HepG2 (cell line): ENCODE results near the gene BSG. TPM values are rescaled to one million over a fixed set of nuclear protein-coding genes. Genes with fewer than 3 reads are reported as not detected.
A peak's percentile ranks its signal among the peaks of the same experiment; 100 is the strongest.

Source experiments
- ATF7 ChIP-seq, 2 experiments: fragments of 450-650 bp in 1 of 2; sonication (generic) in 1 of 2; formaldehyde crosslinking in 1 of 2; IDR thresholded peaks; 2 replicates each; pipeline versions ENCODE4 v1.4.0 to v1.6.1; 2016 to 2020; ENCODE audit warnings: antibody characterized with exemption in 1 of 2, mild to moderate bottlenecking in 1 of 2, missing genetic modification reagents in 1 of 2
- BCL6 ChIP-seq: IDR thresholded peaks from 2 replicates; pipeline ENCODE4 v1.6.1; 2016; ENCODE audit warnings: missing genetic modification reagents, missing compliant biosample characterization
- E2F5 ChIP-seq: sonication (generic); formaldehyde crosslinking; conservative IDR thresholded peaks from 2 replicates; pipeline ENCODE4 v1.4.0; 2020; ENCODE audit warnings: missing genetic modification reagents
- GLI4 ChIP-seq: sonication (generic); formaldehyde crosslinking; IDR thresholded peaks from 2 replicates; pipeline ENCODE4 v1.5.1; 2020; ENCODE audit warnings: missing genetic modification reagents, mild to moderate bottlenecking, moderate library complexity, borderline replicate concordance
- HIC2 ChIP-seq: sonication (generic); formaldehyde crosslinking; IDR thresholded peaks from 2 replicates; pipeline ENCODE4 v1.9.0; 2022; ENCODE audit warnings: low read depth, missing genetic modification reagents
- HMG20B ChIP-seq: conservative IDR thresholded peaks from 2 replicates; pipeline ENCODE4 v1.6.1; 2016; ENCODE audit warnings: missing genetic modification reagents, missing compliant biosample characterization
- JARID2 ChIP-seq: sonication (generic); formaldehyde crosslinking; IDR thresholded peaks from 2 replicates; pipeline ENCODE4 v1.8.1; 2023; ENCODE audit warnings: missing genetic modification reagents, inconsistent platforms; ENCODE audit not compliant: insufficient replicate concordance
- JUND ChIP-seq: sonication (generic); formaldehyde crosslinking; IDR thresholded peaks from 2 replicates; pipeline ENCODE4 v1.8.0; 2022; ENCODE audit warnings: mild to moderate bottlenecking, missing genetic modification reagents
- KDM4B ChIP-seq: sonication (generic); formaldehyde crosslinking; IDR thresholded peaks from 2 replicates; pipeline ENCODE4 v1.4.0; 2020; ENCODE audit warnings: missing genetic modification reagents
- NFKB2 ChIP-seq: sonication (generic); formaldehyde crosslinking; IDR thresholded peaks from 2 replicates; pipeline ENCODE4 v1.4.0; 2020; ENCODE audit warnings: missing genetic modification reagents, borderline replicate concordance
- RXRA ChIP-seq: sonication (generic); formaldehyde crosslinking; IDR thresholded peaks from 2 replicates; pipeline ENCODE4 v1.5.1; 2020; ENCODE audit warnings: missing genetic modification reagents
- SAP130 ChIP-seq: IDR thresholded peaks from 2 replicates; pipeline ENCODE4 v1.6.1; 2016; ENCODE audit warnings: low read depth
- SMAD1 ChIP-seq: sonication (generic); formaldehyde crosslinking; IDR thresholded peaks from 2 replicates; pipeline ENCODE4 v1.4.0; 2020; ENCODE audit warnings: missing genetic modification reagents, low read depth, mild to moderate bottlenecking, borderline replicate concordance
- SRSF4 ChIP-seq: fragments of 200-400 bp; formaldehyde crosslinking; IDR thresholded peaks from one replicate; pipeline ENCODE4 v1.6.1; 2018; ENCODE audit warnings: mild to moderate bottlenecking, low read depth, low read length, moderate library complexity; ENCODE audit not compliant: poor library complexity, severe bottlenecking
- TEF ChIP-seq: sonication (generic); formaldehyde crosslinking; IDR thresholded peaks from 2 replicates; pipeline ENCODE4 v1.5.0; 2020; ENCODE audit warnings: missing genetic modification reagents
- WIZ ChIP-seq: sonication (generic); formaldehyde crosslinking; IDR thresholded peaks from 2 replicates; pipeline ENCODE4 v1.5.1; 2020; ENCODE audit warnings: mild to moderate bottlenecking, missing genetic modification reagents
- ZBTB10 ChIP-seq: sonication (generic); formaldehyde crosslinking; IDR thresholded peaks from 2 replicates; pipeline ENCODE4 v1.4.0; 2020; ENCODE audit warnings: missing genetic modification reagents, borderline replicate concordance
- ZBTB26 ChIP-seq: IDR thresholded peaks from 2 replicates; pipeline ENCODE4 v1.6.1; 2016; ENCODE audit warnings: missing compliant biosample characterization, missing genetic modification reagents, borderline replicate concordance
- ZNF598 ChIP-seq: sonication (generic); formaldehyde crosslinking; IDR thresholded peaks from 2 replicates; pipeline ENCODE4 v1.5.1; 2020; ENCODE audit warnings: mild to moderate bottlenecking, missing genetic modification reagents, borderline replicate concordance
- ZNF615 ChIP-seq: sonication (generic); formaldehyde crosslinking; IDR thresholded peaks from 2 replicates; pipeline ENCODE4 v1.5.0; 2020; ENCODE audit warnings: mild to moderate bottlenecking, missing genetic modification reagents, borderline replicate concordance
- ZNF879 ChIP-seq: sonication (generic); formaldehyde crosslinking; IDR thresholded peaks from 2 replicates; pipeline ENCODE4 v1.8.1; 2023; ENCODE audit warnings: missing genetic modification reagents
- polyA plus RNA-seq, 8 experiments: library from polyadenylated mRNA; depleted of rRNA in 3 of 8; stranded (reverse) in 7 of 8; unstranded in 1 of 8; fragments of >200 nt; fragmentation: Illumina TruSeq in 4 of 8; extraction: Trizol in 4 of 8; gene quantifications; 2 replicates each; pipeline versions ENCODE4 v1.2.1 to v1.2.3, GENCODE V29; 2011 to 2016; ENCODE audit warnings: low read depth in 4 of 8, missing spikeins in 1 of 8, mixed read lengths in 1 of 8; ENCODE audit not compliant: insufficient read depth in 1 of 8
- total RNA-seq, 5 experiments: library from RNA; depleted of rRNA; stranded (reverse); fragments of >200 nt; fragmentation: Illumina TruSeq; extraction: Trizol; gene quantifications; 2 replicates each; pipeline ENCODE4 v1.2.3, GENCODE V29; 2016; ENCODE audit warnings: low read depth in 1 of 5

Gene BSG
- total and polyA plus RNA-seq, 2 of the 13 experiments (the other 11 are each of a cell fraction or from before 2014, with no cell fraction given) = 309 to 754 TPM

- peak; percentile 74 for TF ChIP-seq WIZ (CRISPR knock-in tag)
- TF ChIP-seq SRSF4 = no peak
- TF ChIP-seq BCL6 (CRISPR knock-in tag) = 0 out of 2 replicates have a peak, but pooled peaks have one; percentile 37
- TF ChIP-seq E2F5 (CRISPR knock-in tag) = peak; percentile 78
- peak; percentile 92; the same call in 1 of the 2 replicates for TF ChIP-seq NFKB2
- TF ChIP-seq ZNF615 (CRISPR knock-in tag) = no peak
- no peak for TF ChIP-seq JUND
- TF ChIP-seq GLI4 (CRISPR knock-in tag) = peak; percentile 61; the same call in 1 of the 2 replicates
- TF ChIP-seq ZNF879 = 0 out of 2 replicates have a peak, but pooled peaks have one; percentile 78
- peak; percentile 23 for TF ChIP-seq JARID2 (CRISPR knock-in tag)
- no peak for TF ChIP-seq ATF7 (IDR thresholded peaks at IDR 0.05)
- no peak for TF ChIP-seq ATF7 (CRISPR knock-in tag; IDR thresholded peaks at IDR 0.05)
- no peak for TF ChIP-seq SMAD1
- TF ChIP-seq HMG20B (CRISPR knock-in tag) = no peak
- TF ChIP-seq ZNF598 (CRISPR knock-in tag) = no peak; the same call in 1 of the 2 replicates
- peak; percentile 73; the same call in 1 of the 2 replicates for TF ChIP-seq KDM4B (CRISPR knock-in tag)
- TF ChIP-seq RXRA (CRISPR knock-in tag) = no peak
- TF ChIP-seq HIC2 (CRISPR knock-in tag) = no peak
- TF ChIP-seq ZBTB10 (CRISPR knock-in tag) = 0 out of 2 replicates have a peak, but pooled peaks have one; percentile 51
- TF ChIP-seq SAP130 = peak; percentile 63
- TF ChIP-seq ZBTB26 (CRISPR knock-in tag) = peak; percentile 85; the same call in 1 of the 2 replicates
- TF ChIP-seq TEF (CRISPR knock-in tag) = peak; percentile 79; the same call in 1 of the 2 replicates
Observed at GRCh38 chr19:591099-591958, 18.9 kb downstream of the BSG start (continued).
